Lower leg skin (tissue), 3 donors: Measurements from ENCODE around the gene TAF1B.

Source experiments
- CTCF ChIP-seq, 3 donors: fragments of 450-650 bp; IDR thresholded peaks; one replicate each; pipeline ENCODE4 v1.5.1; 2016; ENCODE audit warnings: antibody characterized with exemption in 3 of 3, mild to moderate bottlenecking in 3 of 3, moderate library complexity in 2 of 3
- POLR2A ChIP-seq, 2 donors: fragments of 450-650 bp; IDR thresholded peaks; one replicate each; pipeline ENCODE4 v1.6.1; 2016 to 2017; ENCODE audit warnings: antibody characterized with exemption in 2 of 2, mild to moderate bottlenecking in 1 of 2, moderate library complexity in 1 of 2

- TF ChIP-seq POLR2A (IDR thresholded peaks at IDR 0.05) (no peak), CTCF (IDR thresholded peaks at IDR 0.05) (no peak)
Observed at GRCh38 chr2:9820020-9820973, 23.0 kb upstream of the TAF1B start.
